Middle frontal gyrus (tissue), 1 donor: ENCODE results near the gene CALR3.
A peak's percentile ranks its signal among the peaks of the same experiment; 100 is the strongest.

Experiments
- DNase-seq: peaks from one replicate; pipeline ENCODE4 v3.0.0-alpha.2; 2015; ENCODE audit warnings: low spot score; ENCODE audit errors: extremely low spot score

Gene CALR3

GRCh38 chr19:16435238-16435917 is 60.6 kb downstream of the CALR3 start:
- DNase-seq = no peak

- no peak for DNase-seq
Observed at GRCh38 chr19:16433986-16434385, 62.0 kb downstream of the CALR3 start.

GRCh38 chr19:16429759-16430091 is 66.2 kb downstream of the CALR3 start:
- no peak for DNase-seq

GRCh38 chr19:16429066-16429758 is 66.8 kb downstream of the CALR3 start:
- DNase-seq = peak; percentile 27
